CD4-positive, alpha-beta T cell treated with Interleukin-15 for 1 hour (primary cell): ENCODE results near the gene SLC25A34.

Source experiments
- DNase-seq: peaks from one replicate; pipeline ENCODE4 v3.0.0-alpha.2; 2020

Gene SLC25A34

DNA sequence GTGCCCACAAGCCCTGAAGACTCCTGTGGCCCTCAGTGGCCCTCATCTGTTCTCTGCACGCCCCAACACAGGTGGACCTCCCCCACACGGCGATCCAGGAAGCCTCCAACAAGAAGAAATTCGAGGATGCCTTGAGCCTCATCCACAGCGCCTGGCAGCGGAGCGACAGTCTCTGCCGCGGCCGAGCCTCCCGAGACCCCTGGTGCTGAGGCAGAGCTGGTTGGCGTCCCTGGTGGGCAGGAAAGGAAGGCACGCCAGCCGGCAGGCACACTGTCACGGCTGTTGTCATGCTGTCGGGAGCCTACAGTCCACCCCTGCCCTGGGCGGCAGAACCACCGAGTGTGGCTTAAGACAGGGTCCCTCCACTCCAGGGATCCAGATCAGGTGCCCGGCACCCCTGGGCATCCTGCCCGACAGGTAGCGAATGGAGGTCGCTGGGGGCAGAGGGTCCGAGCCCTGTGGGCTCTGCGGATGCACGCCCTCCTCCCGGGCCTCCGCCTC, 2.3 kb upstream of the SLC25A34 start:
- DNase-seq, result no peak

DNA sequence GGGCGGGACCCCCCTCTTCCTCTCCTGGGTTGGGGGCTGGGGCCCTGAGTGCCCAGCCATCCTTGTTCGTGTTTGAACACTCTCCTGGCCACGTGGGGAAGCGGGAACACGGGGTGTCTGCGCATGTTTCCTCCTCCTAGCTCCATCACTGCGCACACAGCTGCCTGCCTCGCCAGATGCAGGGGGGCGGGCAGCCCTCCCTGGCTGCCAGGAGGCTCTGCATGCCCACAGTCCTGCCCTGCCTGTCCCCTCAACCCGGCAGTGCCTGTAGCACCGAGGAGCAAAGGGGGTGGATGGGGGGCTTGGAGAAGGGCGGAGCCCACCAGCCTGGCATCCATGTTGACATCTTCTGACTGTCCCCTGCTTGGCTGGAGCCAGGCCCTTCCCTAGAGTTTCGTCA, 1.8 kb upstream of the SLC25A34 start:
- DNase-seq, result no peak

DNA sequence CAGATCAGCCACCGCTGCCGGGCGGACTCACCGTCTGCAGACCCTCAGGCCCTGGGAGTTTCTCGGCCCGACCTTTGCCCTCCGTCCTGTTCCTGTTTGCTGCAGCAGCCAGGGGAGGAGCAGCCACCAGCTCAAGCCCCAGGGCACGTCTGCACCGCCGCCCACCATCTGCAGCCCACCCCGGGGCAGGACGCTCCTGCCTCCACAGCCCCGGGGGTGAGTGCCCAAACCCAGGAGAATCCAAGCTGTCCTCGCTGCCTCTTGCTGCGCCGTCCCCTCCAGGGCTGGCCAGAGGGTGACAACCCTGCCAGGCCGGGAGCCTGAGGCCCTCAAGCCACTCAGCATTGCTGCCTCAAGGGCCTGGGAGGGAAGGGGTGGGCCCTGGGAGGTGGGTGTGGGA, 1.2 kb upstream of the SLC25A34 start:
- no peak for DNase-seq

DNA sequence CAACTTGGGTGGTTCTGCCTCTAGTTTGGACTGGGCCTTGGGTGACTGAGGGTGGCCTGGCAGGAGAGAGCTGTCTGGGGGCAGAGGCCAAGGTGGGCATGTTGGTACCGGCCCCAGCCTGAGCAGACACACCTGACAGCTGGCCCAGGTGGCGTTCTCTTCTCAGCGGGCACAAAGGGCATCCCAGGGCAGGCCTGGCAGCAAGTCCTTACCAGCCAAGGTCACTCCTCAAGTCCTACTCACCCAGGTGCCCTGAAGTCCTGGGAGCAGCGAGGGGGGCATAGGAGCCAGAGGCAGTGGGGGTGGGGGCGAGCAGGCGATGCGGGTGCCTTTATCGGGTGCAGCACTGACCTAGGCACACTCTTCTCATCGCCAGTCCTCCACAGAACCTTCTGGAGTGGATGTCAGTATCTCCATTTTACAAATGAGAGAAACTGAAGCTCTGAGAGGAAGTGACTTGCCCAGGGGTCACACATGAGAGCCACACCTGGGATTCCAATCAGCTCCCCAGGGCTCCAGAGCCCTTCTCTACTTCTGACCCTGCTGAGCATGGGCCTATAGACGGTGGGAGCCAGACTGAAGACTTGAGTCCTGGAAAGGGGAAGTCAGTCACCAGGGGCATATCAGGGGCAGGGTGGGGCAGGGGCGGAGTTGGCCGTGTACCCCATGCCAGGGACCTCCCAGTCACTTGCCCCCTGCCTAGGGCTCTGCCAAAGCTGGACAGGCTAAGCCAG, 587 bp upstream of the SLC25A34 start:
- DNase-seq, result no peak

DNA sequence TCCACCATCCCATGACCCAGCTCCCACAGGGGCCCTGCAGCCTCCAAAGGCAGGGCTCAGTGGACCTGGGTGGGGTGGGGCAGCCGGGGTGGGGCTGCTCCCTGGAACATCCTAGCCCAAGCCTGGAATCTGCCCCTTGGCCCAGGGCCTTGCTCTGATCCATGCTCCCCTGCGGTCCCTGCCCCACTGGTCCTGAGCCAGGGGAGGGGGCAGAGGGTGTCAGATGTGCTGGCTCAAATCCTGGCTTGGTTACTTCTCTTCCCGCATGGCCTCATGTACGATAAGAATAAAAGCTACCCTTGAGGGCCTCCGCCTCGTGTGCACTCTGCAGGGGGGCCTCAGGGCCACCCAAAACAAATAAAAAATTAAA, 819 bp downstream of the SLC25A34 start:
- DNase-seq, result no peak

DNA sequence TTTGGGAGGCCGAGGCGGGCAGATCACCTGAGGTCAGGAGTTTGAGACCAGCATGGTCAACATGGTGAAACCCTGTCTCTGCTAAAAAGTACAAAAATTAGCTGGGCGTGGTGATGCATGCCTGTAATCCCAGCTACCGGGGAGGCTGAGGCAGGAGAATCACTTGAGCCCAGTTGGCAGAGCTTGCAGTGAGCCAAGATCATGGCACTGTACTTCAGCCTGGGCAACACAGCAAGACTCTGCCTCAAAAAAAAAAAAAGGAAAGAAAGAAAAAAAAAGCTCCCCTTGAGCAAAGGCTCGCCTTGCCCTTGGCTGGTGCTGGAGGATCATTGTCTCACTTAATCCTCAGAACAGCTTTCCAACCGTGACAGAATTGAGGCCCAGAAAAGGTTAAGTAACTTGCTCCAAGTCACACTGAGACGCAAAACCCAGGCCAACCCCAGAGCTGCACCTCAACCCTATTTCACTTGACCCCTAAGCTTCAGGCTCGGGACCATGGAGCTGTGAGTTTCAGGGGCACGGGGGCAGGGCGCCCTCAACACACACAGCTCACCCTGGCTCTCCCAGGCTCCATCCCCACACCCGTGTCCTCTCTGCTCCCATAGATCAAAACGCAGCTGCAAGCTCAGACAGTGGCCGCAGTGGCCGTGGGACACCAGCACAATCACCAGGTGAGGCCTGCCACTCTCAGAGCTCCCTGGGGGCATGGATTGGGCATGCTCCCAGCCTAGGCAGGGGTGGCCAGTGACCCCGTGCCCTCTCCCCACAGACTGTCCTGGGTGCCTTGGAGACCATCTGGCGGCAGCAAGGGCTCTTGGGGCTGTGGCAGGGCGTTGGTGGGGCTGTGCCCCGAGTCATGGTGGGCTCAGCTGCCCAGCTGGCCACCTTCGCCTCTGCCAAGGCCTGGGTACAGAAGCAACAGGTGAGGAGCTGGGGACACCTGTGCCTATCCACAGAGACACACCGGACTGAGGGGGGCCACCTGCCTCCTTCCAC, 1.6 kb downstream of the SLC25A34 start:
- no peak for DNase-seq

DNA sequence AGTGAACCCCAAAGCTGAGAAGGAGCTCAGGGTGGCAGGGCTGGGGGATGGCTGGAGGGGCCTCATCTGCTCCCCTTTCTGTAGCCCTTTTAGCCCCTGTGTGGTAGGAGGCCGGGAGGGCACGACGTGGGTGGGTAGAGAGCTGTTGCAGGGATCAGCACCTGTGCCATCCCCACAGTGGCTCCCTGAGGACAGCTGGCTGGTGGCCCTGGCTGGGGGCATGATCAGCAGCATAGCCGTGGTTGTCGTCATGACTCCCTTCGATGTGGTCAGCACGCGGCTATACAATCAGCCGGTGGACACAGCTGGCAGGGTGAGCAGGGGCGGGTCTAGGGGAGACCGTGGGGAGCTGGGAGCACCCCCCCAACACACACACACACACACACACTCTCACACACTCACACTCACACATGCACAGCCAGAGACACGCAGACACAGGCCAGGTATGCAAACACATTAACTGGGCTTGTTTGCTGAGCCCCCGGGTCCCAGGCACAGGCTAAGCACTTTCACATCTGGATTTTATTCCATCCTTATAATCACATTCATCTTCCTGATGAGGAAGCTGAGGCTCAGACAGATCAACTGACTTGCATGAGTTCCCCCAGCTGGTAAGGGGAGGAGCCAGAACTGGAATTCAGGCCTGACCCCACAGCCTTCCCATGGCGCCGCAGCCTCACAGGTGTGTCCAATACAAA, 2.5 kb downstream of the SLC25A34 start:
- DNase-seq, result no peak

DNA sequence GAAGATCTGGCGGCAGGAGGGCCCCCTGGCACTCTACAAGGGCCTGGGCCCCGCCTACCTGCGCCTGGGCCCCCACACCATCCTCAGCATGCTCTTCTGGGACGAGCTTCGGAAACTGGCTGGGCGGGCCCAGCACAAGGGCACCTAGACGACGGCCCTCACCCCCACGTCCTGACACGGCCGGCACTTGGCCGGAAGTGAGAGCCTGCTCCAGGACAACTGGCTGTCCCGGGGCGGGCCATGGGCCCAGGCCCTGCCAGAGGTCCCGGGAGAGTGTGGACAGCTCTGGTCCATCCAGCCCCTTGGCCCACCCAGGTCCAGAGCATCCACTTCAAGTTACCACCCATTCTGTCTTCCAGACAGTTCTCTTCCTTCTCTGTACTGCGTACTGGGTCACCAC, 3.2 kb downstream of the SLC25A34 start:
- no peak for DNase-seq

DNA sequence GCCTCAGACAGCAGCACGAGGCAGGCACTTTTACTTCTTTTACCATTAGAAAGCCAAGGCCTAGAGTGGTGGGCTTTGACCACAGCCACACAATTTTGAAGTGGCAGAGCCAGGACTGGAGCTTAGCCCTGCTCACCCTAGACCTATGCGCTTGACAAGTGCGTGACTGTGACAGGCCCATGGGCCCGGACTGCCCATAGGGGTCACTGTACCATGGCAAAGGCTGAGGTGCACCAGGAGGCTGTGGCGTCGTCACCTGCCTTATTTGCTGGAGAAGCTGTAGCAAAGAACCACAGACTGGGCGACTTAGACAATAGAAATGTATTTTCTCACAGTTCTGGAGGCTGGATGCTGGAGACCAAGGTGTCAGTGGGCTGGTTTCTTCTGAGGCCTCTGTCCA, 3.7 kb downstream of the SLC25A34 start:
- no peak for DNase-seq

DNA sequence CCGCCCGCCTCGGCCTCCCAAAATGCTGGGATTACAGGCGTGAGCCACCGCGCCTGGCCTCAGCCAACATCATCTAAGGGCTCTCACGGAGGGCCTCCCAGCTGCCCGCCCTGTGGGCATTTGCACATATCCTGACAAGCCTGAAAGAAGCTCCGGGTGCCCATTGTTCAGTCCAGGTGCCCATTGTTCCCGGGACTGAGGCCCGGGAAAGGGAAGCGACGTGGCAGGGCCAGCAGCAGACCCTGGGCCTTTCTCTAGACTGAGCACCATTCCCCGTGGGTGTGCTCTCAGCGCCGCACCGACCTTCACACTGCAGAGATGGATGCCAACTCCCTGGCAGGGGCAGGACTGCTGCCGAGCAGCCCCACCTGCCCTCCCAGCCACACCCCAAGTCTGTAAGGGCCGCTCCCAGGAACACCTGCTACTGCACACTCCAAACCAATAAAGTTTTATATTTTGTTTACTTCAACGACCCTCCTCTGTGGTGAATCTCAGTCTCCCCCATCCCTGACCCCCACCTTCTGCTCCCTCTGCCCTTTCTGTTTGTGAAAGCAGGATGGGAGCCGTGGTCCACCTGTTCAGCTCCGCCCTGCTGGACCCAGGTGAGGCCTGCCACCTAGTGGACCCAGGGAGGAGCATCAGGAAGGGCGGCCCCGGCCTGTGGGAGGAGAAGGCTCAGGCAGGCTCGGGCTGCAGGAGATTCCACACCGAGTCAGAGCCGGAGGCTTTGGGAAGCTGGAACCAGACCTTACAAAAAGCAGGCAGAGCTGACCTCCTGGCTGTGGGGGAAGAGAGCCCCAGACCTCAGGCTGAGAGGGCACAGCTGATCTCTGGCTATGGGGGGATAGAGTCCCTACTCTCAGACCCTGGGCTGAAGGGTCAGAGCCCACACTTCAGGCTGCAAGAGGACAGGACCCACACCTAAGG, 5.1 kb downstream of the SLC25A34 start:
- DNase-seq, result peak; percentile 63

DNA sequence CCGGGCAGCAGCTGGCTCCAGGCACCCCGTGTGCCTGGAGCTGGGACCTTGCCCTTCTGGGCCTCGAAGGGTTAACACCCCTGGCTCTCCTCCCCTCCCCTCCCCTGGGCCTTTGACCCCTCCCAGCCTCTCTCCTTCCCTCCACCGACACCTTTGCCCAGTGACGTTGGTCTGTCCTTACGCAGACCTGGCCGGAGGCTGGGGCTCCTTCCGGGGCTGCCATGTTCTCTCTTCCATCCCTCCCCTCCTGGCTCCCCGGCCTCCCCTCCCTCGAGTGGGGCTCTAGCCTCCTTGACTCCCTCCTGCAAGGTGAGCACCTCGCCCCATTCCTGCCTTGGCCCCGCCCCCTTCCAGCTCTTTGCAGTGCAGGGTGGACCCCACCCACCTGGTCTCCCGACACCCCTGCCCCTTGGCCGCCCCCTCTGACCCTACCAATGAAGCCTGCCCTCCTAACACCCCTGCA, 6.3 kb downstream of the SLC25A34 start, which contains the start of gene TMEM82:
TSS of gene TMEM82 (plus strand) at position 161 of the 463 bp plus-strand sequence. CDS start at position 222, 61 bp downstream.
- DNase-seq, result no peak

DNA sequence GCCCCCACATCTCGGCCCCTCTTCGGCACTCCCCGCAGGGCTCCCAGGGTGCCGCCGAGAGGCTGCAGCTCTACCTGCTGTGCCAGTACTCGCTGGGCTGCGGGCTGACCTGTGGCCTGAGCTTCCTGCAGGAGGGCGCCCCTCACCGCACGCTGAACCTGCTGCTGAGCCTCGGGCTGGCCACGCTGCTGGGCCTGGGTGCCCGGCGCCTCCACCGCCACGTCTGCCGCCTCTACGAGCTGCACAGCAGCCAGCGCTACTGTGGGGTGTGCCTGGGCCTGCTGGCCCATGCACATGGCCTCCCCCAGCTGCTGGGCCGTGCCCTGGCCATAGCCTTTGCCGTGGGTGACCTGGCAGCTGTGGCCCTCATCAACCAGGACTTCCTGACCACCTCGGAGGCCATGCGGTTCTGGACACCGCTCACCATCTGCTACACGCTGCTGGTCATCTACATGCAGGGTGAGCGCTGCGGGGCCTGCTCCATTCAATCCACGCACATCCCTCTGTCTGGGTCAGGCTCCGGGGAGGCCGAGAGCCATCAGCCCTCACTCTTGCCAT, 8.1 kb downstream of the SLC25A34 start:
- no peak for DNase-seq

DNA sequence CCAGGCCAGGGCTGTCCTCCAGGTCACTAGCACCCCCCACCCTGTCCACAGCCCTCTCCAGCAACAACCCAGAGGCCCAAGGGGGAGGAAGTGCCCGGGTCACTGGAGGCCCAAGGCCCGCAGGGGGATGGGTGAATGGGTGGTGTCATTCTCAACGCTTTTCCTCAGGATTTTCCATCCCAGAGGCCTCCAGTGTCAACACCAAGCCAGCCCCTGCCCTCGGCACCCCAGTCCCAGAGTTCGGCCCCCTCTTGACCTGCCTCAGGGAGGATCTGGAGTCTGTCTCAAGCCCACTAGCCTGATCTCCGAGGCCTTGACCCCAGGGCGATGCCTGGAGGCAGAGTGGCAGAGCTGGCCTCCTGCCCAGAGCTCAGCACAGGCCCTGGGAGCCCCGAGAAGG, 11.3 kb downstream of the SLC25A34 start:
- no peak for DNase-seq

DNA sequence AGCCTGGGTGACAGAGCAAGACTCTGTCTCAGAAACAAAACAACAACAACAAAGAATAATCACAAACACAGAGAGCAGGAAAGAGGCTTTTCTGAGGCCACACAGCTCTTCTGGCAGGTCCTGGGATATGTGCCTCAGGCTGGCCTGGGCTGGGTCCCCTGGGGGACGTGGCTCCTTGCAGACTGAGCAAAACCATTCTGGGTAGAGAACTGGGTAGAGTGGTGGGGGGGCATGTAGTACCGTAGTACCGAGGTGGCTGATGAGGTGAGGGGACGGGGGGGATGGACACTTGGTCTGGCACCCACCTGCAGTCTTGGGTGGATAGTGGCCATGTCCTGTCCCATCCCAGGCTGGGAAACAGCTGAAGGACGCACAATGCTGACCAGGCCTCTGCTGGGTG, 12.2 kb downstream of the SLC25A34 start:
- DNase-seq, result no peak

DNA sequence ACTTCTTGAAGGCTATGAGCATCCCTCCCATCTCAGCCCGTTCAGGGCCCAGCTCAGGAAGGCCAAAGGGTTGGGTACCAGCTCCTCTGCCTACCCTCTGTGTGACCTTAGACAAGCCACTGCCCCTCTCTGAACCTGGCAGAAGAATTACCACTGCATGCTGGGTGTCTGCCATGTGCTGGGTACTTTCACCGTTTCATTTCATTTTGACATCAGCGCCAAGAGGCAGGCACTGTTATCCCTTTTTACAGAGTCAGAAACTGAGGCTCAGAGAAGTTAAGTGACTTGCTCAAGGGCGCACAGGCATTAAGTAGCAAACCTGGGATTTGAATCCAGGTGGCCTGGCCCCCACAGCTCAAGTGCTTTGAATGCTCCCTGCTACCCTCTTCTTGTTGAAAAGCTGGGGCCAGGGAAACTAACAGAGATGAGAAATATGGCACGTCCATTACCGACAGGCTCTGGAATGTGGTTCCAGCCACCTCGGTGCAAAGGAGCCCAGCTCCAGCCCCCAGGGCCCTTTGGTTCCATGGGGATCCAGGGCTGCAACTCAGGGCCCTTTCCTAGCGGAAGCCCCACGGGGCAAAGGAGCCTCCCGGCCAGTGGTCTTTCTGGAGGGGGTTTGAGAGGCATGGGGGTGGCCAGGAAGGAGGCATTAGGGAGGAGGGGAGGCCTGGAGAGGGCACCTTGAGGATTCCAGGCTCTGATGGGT, 12.8 kb downstream of the SLC25A34 start:
- DNase-seq, result no peak

DNA sequence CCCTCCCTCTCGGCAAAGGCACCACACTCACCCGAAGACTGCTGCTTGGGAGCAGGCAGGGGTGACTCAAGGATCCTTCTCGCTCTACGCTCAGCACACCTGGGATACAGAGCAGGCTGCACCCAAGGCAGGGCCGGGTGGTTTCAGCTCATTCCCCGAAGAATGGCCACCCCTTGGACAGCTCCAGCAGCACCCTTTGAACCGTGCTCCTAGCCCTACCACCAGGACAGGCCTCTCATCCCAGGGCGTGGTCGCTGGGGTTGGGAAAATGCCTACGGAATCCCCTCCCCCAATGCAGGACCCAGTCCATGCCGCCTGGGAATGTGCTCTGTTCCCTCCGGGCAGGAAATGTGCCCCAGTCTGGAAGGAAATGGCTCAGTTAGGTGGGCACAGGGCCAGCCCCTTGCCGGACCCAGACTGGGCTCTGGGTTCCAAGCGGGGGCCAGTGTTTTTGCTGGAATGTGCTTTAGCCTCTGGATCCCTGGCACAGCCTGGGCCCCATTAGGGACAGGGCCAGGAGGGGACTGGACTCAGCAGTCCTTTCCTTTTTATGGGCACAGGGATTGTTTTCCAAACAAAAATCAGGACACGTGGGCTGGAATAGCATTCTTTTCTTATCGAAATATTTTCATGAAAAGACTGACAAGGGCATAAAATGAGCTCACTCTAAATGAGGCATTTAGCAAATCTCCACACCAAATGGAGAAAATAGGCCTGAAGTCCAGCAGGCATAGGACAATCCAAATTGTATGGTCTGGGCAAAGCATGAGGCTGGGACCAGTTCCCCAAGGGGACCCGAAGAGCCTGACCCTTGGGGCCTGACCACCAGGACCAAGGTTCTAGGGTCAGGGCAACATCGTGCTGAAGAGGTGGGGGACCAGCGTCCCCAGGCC, 13.6 kb downstream of the SLC25A34 start:
- no peak for DNase-seq

DNA sequence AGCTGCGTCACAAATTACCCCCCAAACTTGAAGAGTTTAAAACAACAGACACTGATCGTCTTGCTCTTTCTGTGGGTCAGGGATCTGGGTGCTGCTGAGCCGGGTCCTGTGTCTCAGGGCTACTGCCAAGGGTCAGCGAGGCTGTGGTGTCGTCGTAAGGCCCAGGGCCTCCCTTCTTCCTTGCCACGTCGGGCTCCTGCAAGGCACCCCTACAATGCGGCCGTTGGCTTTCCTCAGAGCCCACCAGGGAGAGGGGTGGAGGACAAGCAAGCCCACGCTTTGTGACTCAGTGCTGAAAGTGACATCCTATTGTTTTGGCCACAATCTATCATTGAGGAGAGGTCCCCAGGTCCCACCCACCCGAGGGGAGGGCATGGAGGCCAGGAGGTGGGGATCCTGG, 14.9 kb downstream of the SLC25A34 start:
- DNase-seq, result no peak

DNA sequence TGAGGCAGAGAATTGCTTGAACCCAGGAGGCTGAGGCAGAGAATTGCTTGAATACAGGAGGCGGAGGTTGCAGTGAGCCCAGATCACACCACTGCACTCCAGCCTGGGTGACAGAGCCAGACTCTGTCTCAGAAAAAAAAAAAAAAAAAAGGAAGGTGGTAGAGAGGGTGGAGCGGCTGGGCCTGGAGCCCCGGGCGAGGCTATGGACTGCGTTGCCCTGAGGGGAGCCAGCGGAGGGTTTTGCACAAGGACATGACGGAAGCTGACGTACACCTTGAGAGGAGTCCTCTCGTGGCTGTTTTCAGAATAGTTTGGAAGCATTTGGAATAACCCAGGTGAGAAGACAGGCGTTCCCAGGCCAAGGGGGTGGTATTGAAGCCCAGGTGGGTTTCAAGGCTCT, 15.7 kb downstream of the SLC25A34 start:
- DNase-seq, result no peak

DNA sequence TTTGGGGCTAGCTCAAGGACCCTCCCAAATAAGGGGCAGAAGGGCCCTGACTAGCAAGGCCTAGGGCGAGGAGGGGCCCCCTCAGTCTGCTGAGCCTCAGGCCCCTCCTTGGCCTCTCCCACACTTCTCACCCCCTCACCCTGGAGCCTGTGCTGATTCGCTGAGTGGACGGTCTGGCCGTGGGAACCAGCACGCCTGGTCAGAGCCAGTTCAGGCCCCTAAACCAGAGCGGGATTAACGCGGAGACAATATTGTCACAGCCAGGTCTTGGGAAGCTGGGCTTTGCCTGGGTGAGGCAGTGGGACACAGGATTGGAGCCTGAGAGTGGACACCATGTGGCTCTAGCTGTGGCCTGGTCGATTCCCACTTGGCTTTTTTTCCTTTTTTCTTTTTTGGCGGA, 17.7 kb downstream of the SLC25A34 start:
- DNase-seq, result no peak
